ENCODE data around the gene TEAD4.

Gene TEAD4

GRCh38 chr12:2974560-2974971 is 15.4 kb downstream of the TEAD4 start:
- Histone ChIP-seq H3K27ac (no peak overlapping the region), H3K9me3 (ENCODE audit: severe bottlenecking) (no peaks in the 10 kb centered on the region), H3K36me3 (peaks cover 24% of the 10 kb centered on the region), H3K27me3 (ENCODE audit: insufficient read depth, low read depth, severe bottlenecking) (no peaks in the 10 kb centered on the region), H3K4me3 (ENCODE audit: low read depth, low read length) (no peak overlapping the region)
- TF ChIP-seq CTCF (IDR thresholded peaks at IDR 0.05; ENCODE audit: low read depth, low read length), result no peak
- DNase-seq, result no peak

GRCh38 chr12:2976581-2976996 is 17.4 kb downstream of the TEAD4 start:
- no peak overlapping the region for H3K27ac ChIP-seq
- DNase-seq, result no peak
- no peak for TF ChIP-seq CTCF (IDR thresholded peaks at IDR 0.05; ENCODE audit: low read depth, low read length)
- no peak overlapping the region for H3K4me3 ChIP-seq (ENCODE audit: low read depth, low read length)
- H3K36me3 ChIP-seq, result peaks cover 20% of the 10 kb centered on the region
- H3K9me3 ChIP-seq (ENCODE audit: severe bottlenecking), result no peaks in the 10 kb centered on the region
- no peaks in the 10 kb centered on the region for H3K27me3 ChIP-seq (ENCODE audit: insufficient read depth, low read depth, severe bottlenecking)

GRCh38 chr12:2977776-2978175 is 18.6 kb downstream of the TEAD4 start:
- DNase-seq, result no peak
- Histone ChIP-seq H3K27ac (no peak overlapping the region), H3K9me3 (ENCODE audit: severe bottlenecking) (no peaks in the 10 kb centered on the region), H3K27me3 (ENCODE audit: insufficient read depth, low read depth, severe bottlenecking) (no peaks in the 10 kb centered on the region), H3K36me3 (peaks cover 14% of the 10 kb centered on the region), H3K4me3 (ENCODE audit: low read depth, low read length) (no peak overlapping the region)
- TF ChIP-seq CTCF (IDR thresholded peaks at IDR 0.05; ENCODE audit: low read depth, low read length), result no peak

DNA sequence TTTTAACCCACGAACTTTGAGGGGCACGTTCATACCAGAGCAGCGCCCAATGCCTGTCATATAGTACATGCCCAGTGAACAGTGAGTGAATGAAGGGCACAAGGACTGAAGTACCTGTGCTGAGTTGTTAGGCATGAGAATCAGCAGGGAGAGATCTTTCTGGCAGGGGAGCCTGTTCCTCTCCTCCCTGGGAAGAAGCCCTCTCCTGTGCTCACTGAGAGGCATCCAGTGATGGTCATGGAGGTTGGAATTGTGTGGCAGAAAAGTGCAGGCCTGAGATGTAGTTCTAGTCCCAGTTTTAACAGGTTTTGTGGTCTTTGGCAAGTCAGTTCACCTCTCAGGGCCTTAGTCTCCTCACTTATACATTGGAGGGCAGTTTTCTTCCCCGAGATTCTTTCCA is 20.6 kb downstream of the TEAD4 start:
- Histone ChIP-seq H3K4me3 (ENCODE audit: low read depth, low read length) (no peak overlapping the region), H3K27me3 (ENCODE audit: insufficient read depth, low read depth, severe bottlenecking) (no peaks in the 10 kb centered on the region), H3K27ac (no peak overlapping the region), H3K36me3 (peaks cover 11% of the 10 kb centered on the region), H3K9me3 (ENCODE audit: severe bottlenecking) (no peaks in the 10 kb centered on the region)
- no peak for TF ChIP-seq CTCF (IDR thresholded peaks at IDR 0.05; ENCODE audit: low read depth, low read length)
- DNase-seq, result no peak

DNA sequence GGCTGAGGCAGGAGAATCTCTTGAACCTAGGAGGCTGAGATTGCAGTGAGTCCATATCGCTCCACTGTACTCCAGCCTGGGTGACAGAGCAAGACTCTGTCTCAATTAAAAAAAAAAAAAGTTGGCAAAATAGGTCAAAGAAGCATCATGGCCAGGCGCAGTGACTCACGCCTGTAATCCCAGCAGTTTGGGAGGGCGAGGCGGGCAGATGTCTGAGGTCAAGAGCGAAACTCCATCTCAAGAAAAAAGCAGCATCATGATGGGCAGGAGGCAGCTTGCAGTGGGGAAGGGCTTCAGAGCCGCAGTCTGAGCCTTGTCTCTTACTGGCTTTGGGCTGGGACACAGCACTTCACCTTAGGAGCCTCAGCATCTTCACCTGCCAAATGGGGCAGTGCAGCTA is 21.4 kb downstream of the TEAD4 start:
- TF ChIP-seq CTCF (IDR thresholded peaks at IDR 0.05; ENCODE audit: low read depth, low read length), result no peak
- Histone ChIP-seq H3K27me3 (ENCODE audit: insufficient read depth, low read depth, severe bottlenecking) (no peaks in the 10 kb centered on the region), H3K9me3 (ENCODE audit: severe bottlenecking) (no peaks in the 10 kb centered on the region), H3K27ac (no peak overlapping the region), H3K4me3 (ENCODE audit: low read depth, low read length) (no peak overlapping the region), H3K36me3 (peaks cover 11% of the 10 kb centered on the region)
- no peak for DNase-seq

- no peak overlapping the region for H3K4me3 ChIP-seq (ENCODE audit: low read depth, low read length)
- H3K27me3 ChIP-seq (ENCODE audit: insufficient read depth, low read depth, severe bottlenecking), result no peaks in the 10 kb centered on the region
- H3K9me3 ChIP-seq (ENCODE audit: severe bottlenecking), result no peaks in the 10 kb centered on the region
- DNase-seq, result no peak
- H3K36me3 ChIP-seq, result peaks cover 11% of the 10 kb centered on the region
- no peak overlapping the region for H3K27ac ChIP-seq
- no peak for TF ChIP-seq CTCF (IDR thresholded peaks at IDR 0.05; ENCODE audit: low read depth, low read length)
These were observed 23.2 kb downstream of the TEAD4 start for GRCh38 chr12:2982361-2982760.

Data from WERI-Rb-1 (cell line).